RCC 7860 (cell line): ENCODE results near the gene TMEM245.
"Not testable (repeated sequence)": the region's sequence is repeated elsewhere in the genome, so short reads cannot be mapped to it uniquely, and the experiment has no call there.

Source experiments
- DNase-seq: peaks from one replicate; pipeline ENCODE4 v3.0.0-alpha.2; 2015; ENCODE audit warnings: low spot score
- FAIRE-seq: peaks from 2 replicates; lab custom pipeline; 2012; peaks lifted over from hg19 to GRCh38; lab: Jason Lieb, UNC

Gene TMEM245

DNA sequence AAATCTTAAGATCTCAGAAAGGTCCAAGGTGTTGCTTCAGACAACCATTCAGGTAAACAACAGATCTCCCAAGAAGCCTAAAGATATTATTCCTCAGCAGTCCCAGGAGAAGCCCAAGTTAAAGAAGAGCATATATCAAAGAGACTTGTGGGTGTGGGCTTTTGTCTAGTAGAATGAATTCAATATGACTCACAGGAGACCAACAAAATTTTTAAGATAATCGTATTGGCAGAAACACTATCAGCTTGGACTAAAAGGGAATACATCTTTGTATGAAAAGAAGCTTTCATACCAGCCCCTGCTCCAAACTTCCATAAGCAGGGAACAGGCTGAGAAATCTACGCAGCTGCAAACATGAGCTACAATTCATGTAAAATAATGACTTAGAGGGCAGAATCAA, 116.6 kb downstream of the TMEM245 start:
- no peak for FAIRE-seq
- no peak for DNase-seq

DNA sequence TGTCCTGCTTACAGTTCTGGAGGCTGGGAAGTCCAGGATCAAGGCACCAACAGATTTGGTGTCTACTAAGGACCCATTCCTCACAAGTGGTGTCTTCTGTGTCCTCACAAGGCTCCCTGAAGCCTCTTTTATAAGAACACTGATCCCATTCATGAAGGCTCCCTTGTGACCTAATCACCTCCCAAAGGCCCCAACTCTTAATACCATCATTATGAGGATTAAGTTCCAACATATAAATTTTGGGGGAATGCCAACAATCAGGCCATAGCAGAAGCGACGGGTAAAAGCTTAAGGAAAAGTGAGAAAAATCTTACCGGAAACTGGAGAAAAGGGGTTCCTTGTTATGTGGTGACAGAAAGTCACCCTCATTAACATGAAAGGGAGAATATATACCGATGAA, 117.6 kb downstream of the TMEM245 start:
- FAIRE-seq (no peak), DNase-seq (no peak)

DNA sequence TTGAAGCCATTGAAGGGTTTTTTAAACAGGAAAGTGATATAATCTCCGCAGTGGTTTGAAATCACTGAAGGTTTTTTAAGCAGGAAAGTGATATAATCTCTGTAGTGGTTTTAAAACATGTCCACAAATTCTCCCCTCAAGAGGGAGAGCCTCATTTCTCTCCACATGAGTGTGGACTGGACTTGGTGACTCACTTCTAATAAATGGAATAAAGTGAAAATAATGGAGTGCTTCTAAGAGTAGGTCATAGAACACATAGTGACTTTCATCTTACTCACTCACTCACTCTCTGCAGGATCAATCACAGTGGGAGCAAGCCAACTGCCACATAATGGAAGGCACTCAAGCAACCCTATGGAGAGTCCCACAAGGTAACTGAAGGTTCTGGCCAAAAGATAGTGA, 118.5 kb downstream of the TMEM245 start:
- peak; percentile 98 for FAIRE-seq
- DNase-seq, result peak; percentile 97

DNA sequence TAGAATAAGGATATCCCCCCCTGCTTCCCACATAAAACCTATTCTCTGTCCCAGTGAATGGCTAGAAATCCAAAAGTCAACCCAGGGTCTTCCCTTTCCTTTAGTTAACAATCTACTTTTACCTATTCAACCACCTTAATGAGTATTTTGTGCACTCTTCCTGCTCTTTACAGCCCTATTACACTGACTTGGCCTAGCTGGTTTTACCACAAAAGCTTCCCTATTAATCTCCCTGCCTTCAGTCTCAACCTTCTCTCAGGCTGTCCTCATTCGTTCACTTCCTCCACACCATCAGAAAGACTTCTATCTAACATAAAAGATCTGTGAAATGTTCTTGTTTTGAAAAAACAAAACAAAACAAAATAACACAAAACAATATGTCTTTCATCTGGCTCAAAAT, 122.6 kb downstream of the TMEM245 start:
- FAIRE-seq, result no peak
- DNase-seq, result no peak

DNA sequence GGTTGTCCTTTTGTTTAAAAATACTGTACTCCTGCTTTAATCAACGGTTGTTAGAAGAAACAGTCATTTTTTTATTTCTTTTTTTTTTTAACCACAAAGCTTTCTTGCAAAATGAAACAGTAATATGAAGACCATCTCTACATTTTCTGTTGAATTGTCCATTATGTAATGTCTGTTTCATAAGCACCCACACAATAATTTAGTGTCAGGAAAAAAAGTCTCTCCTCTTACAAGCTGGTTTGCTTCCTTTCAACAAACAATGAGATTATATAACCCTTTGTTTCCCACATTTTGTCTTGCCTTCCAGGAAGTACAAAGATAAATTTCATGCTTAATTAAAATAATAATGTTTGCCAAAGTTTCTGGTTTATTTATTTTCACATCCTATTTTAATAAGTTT, 123.1 kb downstream of the TMEM245 start:
- FAIRE-seq (no peak), DNase-seq (no peak)

DNA sequence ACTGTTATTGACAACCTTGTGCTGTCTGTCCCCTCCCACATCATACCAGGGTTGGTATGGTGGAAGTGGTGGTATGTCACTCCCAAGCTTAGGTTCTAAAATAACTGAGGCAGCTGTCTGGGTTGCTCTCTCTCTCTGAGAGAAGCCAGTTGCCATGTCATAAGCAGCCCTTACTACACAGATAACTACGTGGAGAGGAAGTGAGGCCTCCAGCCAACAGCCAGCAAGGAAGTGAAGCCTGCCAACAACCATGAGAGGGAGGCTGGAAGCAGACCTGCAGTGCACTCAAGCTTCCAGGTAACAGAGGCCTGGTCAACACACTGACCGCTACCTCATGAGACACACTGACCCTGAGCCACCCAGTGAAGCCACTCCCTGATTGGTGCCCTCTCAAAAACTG, 125.1 kb downstream of the TMEM245 start:
- FAIRE-seq, result peak; percentile 78
- peak; percentile 50 for DNase-seq

- DNase-seq (no peak), FAIRE-seq (no peak)
Observed at GRCh38 chr9:108991479-108991878, 128.3 kb downstream of the TMEM245 start.

DNA sequence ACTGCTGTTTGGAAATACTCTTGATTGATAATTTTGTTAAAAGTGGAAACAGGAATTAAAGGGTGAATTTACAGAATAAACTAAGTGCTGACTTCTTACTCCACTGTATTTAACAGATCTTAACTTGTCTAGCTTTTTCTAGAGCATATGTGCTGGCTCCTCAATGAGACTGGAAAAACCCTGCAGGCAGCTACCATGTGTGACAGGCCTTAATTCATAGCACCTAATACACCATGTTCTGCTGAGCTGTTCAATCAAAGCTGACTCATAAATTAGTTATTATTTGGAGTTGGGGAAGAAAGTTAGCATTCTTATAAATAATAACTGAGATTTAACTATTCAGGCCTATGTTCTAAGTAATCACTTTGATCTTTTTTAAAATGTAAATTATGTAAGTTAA, 135.9 kb downstream of the TMEM245 start:
- FAIRE-seq (no peak), DNase-seq (no peak)

GRCh38 chr9:108980893-108981292, 138.9 kb downstream of the TMEM245 start:
- FAIRE-seq (no peak), DNase-seq (no peak)

DNA sequence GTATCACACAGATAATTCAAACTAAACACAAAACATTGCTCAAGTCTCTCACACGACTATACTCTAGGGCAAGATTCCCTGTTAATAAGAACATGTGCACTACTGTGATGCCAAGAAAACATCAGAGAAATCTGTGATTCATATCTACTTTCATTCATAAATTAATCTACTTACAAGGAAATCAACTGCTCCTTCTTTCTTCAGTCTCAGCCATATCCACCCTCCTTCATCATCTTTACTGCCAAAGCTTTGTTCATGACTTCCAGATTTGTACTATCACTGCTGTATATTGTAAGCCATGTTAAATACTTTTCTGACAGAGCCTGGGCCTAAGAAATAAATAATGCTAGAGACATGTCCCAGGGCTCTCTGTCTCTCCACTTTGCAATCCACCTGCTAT, 141.5 kb downstream of the TMEM245 start:
- DNase-seq (no peak), FAIRE-seq (no peak)

DNA sequence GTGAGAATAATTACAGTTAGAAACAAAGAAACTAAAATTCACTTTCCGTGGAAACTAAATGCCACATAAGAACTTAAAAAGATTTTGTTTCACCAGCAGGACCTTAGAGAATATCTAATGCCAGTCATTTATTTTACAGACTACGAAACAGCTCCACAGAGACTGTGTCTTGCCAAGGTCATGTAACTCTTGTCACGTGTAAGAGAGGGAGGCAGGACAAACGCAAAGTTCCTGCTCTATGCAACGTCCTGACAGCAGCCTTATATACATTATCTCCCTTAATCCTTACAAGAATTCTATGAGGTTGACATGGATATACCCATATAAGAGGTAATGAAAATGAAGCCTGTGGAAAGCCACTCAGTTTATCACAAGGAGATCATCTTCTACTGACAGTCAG, 145.9 kb downstream of the TMEM245 start:
- FAIRE-seq, result no peak
- no peak for DNase-seq

- DNase-seq, result no peak
- FAIRE-seq, result no peak
Observed at GRCh38 chr9:108972626-108973209, 147.0 kb downstream of the TMEM245 start.

GRCh38 chr9:108972186-108972585, 147.6 kb downstream of the TMEM245 start:
- FAIRE-seq (no peak), DNase-seq (no peak)

DNA sequence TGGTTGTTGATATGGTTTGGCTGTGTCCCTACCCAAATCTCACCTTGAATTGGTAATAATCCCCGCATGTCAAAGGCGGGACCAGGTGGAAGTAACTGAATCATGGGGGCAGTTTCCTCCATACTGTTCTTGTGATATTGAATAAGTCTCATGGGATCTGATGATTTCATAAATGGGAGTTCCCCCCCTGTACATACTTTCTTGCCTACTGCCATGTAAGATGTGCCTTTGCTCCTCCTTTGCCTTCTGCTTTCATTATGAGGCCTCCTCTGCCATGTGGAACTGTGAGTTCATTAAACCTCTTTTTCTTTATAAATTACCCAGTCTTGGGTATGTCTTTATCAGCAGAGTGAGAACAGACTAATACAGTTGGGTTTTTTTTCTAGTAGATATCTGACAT, 148.4 kb downstream of the TMEM245 start:
- FAIRE-seq, DNase-seq: not testable (repeated sequence)

DNA sequence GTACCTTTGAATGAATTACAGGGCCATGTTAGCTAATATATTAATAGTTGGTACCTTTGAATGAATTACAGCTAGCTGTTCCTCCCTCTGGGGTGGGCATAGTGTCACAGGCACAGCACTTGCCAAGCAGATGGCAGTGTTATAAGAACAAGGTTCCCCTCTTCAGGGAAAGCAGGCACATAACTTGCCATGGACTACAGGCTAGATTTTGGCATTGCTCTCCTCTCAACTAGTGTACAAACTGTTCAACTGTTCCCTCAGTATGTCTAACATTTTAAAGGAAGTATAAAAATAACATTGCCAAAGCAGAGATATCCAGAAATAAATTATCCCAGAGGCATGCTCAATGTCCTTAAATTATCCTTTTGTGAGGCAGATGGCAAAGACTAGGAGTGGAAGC, 151.8 kb downstream of the TMEM245 start:
- FAIRE-seq, result no peak
- DNase-seq, result no peak
